Tibial artery (tissue), 4 donors: Measurements from ENCODE around the gene CADM2.

Experiments used
- DNase-seq, 2 donors: peaks; one replicate each; pipeline ENCODE4 v3.0.0-alpha.2; 2019
- H3K27ac ChIP-seq, 2 donors: fragments of 200-600 bp; sonication (generic) in 1 of 2; 1 replicate in 1 of 2; 2 replicates in 1 of 2; pipeline ENCODE4 v1.5.1; 2018 to 2019; ENCODE audit warnings: mild to moderate bottlenecking in 1 of 2
- H3K27me3 ChIP-seq, 2 donors: fragments of 200-600 bp; sonication (generic) in 1 of 2; one replicate each; pipeline versions ENCODE4 v1.5.1 to v1.6.0; 2016 to 2019
- H3K36me3 ChIP-seq, 3 donors: fragments of 200-600 bp; sonication (generic) in 2 of 3; one replicate each; pipeline ENCODE4 v1.5.1; 2016 to 2019; ENCODE audit warnings: mild to moderate bottlenecking in 2 of 3
- H3K4me1 ChIP-seq, 4 donors: fragments of 200-600 bp; sonication (generic) in 2 of 4; 1 replicate in 3 of 4; 2 replicates in 1 of 4; pipeline ENCODE4 v1.5.1; 2016 to 2019
- H3K4me3 ChIP-seq, 2 donors: fragments of 200-600 bp; sonication (generic) in 1 of 2; 1 replicate in 1 of 2; 2 replicates in 1 of 2; pipeline ENCODE4 v1.5.1; 2018 to 2019; ENCODE audit warnings: mild to moderate bottlenecking in 2 of 2
- H3K9me3 ChIP-seq, 3 donors: fragments of 200-600 bp; sonication (generic) in 1 of 3; one replicate each; pipeline ENCODE4 v1.5.1; 2016 to 2019
- intact Hi-C: fragments of 100-400 bp; cut with DNase I; formaldehyde crosslinking; loops from one replicate; pipeline ENCODE4 v1.15.0; 2023; ENCODE audit warnings: low total_unique reads
- TF ChIP-seq, protein P1 (sequence below), 2 experiments: fragments of 200-600 bp in 1 of 2; fragments of 450-650 bp in 1 of 2; IDR thresholded peaks; one replicate each; pipeline ENCODE4 v1.5.1; 2017 to 2019; ENCODE audit warnings: antibody characterized with exemption in 2 of 2, mild to moderate bottlenecking in 1 of 2, moderate library complexity in 1 of 2

CADM2 gene

GRCh38 chr3:85298032-85298431 is 339.2 kb downstream of the CADM2 start:
- no peaks in the 10 kb centered on the region for H3K27me3 ChIP-seq
- no peak for DNase-seq
- intact Hi-C loops: no loop called here
- H3K36me3 ChIP-seq: no peaks in the 10 kb centered on the region
- H3K4me1 ChIP-seq: no peaks in the 10 kb centered on the region
- TF ChIP-seq, protein P1, sequence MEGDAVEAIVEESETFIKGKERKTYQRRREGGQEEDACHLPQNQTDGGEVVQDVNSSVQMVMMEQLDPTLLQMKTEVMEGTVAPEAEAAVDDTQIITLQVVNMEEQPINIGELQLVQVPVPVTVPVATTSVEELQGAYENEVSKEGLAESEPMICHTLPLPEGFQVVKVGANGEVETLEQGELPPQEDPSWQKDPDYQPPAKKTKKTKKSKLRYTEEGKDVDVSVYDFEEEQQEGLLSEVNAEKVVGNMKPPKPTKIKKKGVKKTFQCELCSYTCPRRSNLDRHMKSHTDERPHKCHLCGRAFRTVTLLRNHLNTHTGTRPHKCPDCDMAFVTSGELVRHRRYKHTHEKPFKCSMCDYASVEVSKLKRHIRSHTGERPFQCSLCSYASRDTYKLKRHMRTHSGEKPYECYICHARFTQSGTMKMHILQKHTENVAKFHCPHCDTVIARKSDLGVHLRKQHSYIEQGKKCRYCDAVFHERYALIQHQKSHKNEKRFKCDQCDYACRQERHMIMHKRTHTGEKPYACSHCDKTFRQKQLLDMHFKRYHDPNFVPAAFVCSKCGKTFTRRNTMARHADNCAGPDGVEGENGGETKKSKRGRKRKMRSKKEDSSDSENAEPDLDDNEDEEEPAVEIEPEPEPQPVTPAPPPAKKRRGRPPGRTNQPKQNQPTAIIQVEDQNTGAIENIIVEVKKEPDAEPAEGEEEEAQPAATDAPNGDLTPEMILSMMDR (IDR thresholded peaks at IDR 0.05): no peak
- no peak overlapping the region for H3K27ac ChIP-seq
- no peak overlapping the region for H3K4me3 ChIP-seq
- H3K9me3 ChIP-seq: no peaks in the 10 kb centered on the region

DNA sequence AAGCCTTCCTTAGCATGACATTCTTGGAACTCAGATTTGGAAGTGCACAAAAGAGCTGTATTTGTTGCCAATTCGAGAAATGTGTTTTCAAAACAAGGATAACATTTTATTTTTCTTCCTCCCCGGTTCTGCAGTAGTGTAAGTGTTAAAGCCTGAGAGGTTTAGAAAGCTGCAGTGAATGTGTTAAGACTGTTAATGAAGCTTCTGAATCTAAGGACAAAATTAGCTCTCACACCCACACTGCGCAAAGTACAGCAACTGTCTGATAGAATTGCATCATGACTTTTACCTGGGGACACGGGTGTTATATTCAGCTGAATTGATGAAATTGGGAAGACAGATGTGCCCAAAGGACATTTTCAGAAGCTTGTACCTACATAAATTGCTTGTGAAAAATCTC is 344.4 kb downstream of the CADM2 start:
- no peak for DNase-seq
- TF ChIP-seq, protein P1 (IDR thresholded peaks at IDR 0.05): no peak

GRCh38 chr3:85304360-85304964 is 345.7 kb downstream of the CADM2 start:
- DNase-seq: no peak
- H3K4me1 ChIP-seq: no peaks in the 10 kb centered on the region
- H3K9me3 ChIP-seq: no peaks in the 10 kb centered on the region
- H3K4me3 ChIP-seq: no peak overlapping the region
- no peaks in the 10 kb centered on the region for H3K27me3 ChIP-seq
- H3K27ac ChIP-seq: no peak overlapping the region
- H3K36me3 ChIP-seq: no peaks in the 10 kb centered on the region
- TF ChIP-seq, protein P1 (IDR thresholded peaks at IDR 0.05): no peak
- intact Hi-C loops: no loop called here

More for the DNA sequence above, 344.4 kb downstream of the CADM2 start:
- no peaks in the 10 kb centered on the region for H3K27me3 ChIP-seq
- H3K4me1 ChIP-seq: no peaks in the 10 kb centered on the region
- intact Hi-C loops: no loop called here
- H3K27ac ChIP-seq: no peak overlapping the region
- H3K9me3 ChIP-seq: no peaks in the 10 kb centered on the region
- H3K4me3 ChIP-seq: no peak overlapping the region
- no peaks in the 10 kb centered on the region for H3K36me3 ChIP-seq

GRCh38 chr3:85312331-85312730 is 353.5 kb downstream of the CADM2 start:
- Histone ChIP-seq H3K4me3 (no peak overlapping the region), H3K27ac (no peak overlapping the region), H3K4me1 (no peaks in the 10 kb centered on the region), H3K9me3 (no peaks in the 10 kb centered on the region), H3K36me3 (no peaks in the 10 kb centered on the region), H3K27me3 (no peaks in the 10 kb centered on the region)
- intact Hi-C loops: no loop called here
- TF ChIP-seq, protein P1 (IDR thresholded peaks at IDR 0.05): no peak
- no peak for DNase-seq

DNA sequence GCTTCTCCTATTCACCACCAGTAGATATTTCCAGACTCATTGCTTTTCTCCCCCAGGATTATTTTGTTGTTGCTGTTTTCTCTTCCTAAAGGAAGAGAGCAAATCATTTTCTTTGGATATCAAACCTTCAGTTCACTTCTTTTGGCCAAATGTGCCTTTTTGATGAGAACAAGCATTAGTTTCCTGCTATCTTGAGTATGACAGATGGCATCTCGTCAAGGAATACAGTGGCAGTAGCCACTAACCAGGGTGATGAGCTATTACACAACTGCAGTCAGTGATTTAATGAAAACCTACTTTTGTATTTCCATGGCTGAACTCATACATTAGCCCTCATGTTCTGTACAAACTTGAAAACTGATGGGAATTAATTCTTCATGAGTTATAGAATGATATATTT is 354.6 kb downstream of the CADM2 start:
- H3K36me3 ChIP-seq: no peaks in the 10 kb centered on the region
- DNase-seq: no peak
- TF ChIP-seq, protein P1 (IDR thresholded peaks at IDR 0.05): no peak
- H3K27me3 ChIP-seq: no peaks in the 10 kb centered on the region
- intact Hi-C loops: no loop called here
- H3K4me3 ChIP-seq: no peak overlapping the region
- H3K9me3 ChIP-seq: no peaks in the 10 kb centered on the region
- no peak overlapping the region for H3K27ac ChIP-seq
- H3K4me1 ChIP-seq: no peaks in the 10 kb centered on the region

GRCh38 chr3:85316252-85316651 is 357.5 kb downstream of the CADM2 start:
- intact Hi-C loops: no loop called here
- no peaks in the 10 kb centered on the region for H3K4me1 ChIP-seq
- TF ChIP-seq, protein P1 (IDR thresholded peaks at IDR 0.05): no peak
- H3K27me3 ChIP-seq: no peaks in the 10 kb centered on the region
- H3K9me3 ChIP-seq: no peaks in the 10 kb centered on the region
- no peak overlapping the region for H3K4me3 ChIP-seq
- no peak overlapping the region for H3K27ac ChIP-seq
- DNase-seq: no peak
- no peaks in the 10 kb centered on the region for H3K36me3 ChIP-seq
